ENCODE measurements around the gene SUN3.
"Not testable (repeated sequence)": the region's sequence is repeated elsewhere in the genome, so short reads cannot be mapped to it uniquely, and the experiment has no call there.

Gene SUN3

DNA sequence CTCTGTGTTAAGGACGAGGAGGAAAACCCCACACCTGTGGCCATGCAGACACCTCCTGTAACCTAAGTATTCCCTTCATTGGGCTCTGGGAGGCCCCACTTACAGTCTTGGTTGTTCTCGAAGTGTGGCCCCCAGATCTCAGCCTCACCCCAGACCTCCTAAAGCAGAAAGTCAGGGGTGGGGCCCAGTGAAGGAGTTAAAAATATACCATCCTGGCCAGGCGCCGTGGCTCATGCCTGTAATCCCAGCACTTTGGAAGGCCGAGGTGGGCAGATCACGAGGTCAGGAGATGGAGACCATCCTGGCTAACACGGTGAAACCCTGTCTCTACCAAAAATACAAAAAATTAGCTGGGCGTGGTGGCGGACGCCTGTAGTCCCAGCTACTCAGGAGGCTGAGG lies 86.3 kb downstream of the SUN3 start:
- not testable (repeated sequence) for DNase-seq

DNA sequence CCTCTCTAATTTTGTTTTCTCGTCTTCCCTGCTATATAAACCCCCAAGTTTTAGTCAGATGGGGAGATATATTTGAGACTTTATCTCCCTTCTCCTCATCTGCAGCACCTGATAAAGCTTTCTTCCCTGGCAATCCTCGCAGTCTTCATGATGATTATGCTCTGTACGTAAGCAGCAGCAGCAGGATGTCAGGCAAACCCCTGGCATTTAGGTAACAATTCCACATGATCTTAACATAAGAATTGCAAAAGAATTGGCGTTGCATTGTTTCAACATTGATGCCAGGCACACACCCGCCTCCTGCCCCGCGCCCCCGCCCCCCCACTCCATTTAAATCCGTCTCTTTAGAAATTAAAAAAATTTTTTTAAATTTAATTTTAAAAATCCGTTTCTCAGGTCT lies 86.8 kb downstream of the SUN3 start:
- no peak for DNase-seq

DNA sequence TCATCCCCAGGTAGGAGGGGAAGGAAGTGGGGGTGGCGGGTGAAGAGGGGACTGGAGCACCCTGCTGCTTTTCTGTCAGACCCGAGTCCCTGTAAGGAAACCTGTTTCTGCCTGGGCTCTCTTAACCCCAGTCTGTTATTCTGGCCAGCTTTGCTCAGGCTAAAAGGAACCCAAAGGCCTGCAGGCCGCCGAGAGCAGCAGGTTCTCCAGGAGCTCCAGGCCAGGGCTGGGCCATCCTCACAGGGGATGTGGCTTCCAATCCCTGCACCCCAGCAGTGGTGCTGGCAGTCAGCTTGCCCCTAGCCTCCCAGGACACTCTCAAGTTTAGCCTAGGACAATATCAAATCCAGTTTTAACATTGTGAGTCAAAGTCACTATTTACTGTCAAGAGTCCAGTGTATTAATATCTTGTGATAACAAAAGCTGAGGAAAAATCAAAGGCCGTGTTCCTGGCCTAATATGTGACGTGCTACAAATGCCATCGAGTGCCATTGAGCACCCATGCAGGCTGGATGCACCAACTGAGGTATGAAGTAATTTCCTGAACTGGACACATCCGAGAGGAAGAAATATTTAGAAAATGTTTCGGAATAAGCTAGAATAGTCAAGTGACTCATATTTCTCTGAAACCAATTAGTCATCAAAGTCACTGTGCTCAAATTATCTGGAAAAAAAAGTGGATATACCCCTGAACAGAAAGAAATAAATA lies 87.6 kb downstream of the SUN3 start:
- peak; percentile 31 for DNase-seq

DNA sequence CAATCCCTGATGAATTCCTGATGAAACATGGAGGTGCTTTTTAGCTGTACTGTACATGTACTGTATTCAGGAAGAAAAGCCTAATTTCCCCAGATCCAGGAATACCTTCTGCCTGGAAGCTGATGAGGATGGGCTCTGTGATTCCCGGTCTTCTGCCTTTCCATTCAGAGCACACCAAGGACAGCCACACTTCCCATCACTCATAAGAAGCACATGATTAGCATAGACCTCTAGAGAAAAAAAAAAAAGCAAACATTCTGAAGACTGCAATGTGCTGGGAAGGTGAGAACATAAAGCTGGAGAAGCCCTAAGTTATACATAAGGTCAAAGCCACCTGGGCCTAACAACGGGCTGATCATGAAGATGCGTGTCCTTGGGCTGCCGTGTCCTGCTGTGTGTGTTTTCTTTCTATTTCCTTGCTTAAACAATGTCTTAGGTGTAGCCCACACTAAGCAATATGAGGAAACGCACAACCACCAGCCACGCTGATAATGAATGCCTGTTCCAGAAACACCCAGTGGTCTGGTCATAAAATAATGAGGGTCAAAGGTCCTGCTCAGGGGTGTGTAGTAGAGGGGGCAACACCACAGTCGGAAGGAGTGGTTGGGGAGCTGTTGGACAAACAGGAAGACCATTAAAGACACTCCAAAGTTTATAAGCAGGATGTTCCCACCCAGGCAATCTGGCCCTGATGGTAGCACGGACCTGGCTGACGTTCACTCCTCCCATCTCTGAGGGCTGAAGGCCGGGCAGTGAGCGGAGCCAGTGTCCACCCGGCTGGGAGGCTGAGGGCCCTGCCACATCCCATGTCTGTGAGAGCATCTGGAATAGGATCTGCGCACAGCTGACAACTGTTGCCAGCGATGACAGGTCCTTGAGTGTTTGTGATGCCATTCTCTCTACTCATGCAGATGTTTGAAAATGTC lies 88.6 kb downstream of the SUN3 start:
- DNase-seq, result no peak

DNA sequence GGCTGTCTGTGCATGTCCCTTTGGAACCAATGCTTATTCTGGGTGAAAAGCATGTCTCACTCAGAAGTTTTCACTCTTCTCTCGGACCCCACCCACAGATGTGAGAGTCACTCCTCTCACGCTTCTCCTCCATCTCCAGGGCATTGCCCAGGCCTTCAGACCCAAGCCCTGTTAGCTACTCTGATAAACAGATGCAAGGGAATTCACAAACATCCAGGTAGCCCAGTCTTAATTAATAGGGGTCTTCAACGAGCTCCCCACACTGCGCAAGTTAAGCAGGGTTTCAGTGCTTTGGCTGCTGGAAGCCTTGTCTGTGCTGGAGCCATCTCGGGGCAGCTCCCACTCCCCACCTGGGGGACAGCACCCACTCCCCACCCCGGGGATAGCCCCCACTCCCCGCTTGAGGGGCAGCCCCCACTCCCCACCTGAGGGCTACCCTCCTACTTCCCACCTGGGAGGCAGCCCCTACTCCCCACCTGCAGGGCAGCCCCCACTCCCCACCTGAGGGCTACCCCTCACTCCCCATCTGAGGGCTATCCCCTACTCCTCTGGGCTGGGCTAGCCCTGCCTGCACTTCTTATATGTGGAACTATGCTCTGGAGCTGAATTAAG lies 89.4 kb downstream of the SUN3 start:
- no peak for DNase-seq

DNA sequence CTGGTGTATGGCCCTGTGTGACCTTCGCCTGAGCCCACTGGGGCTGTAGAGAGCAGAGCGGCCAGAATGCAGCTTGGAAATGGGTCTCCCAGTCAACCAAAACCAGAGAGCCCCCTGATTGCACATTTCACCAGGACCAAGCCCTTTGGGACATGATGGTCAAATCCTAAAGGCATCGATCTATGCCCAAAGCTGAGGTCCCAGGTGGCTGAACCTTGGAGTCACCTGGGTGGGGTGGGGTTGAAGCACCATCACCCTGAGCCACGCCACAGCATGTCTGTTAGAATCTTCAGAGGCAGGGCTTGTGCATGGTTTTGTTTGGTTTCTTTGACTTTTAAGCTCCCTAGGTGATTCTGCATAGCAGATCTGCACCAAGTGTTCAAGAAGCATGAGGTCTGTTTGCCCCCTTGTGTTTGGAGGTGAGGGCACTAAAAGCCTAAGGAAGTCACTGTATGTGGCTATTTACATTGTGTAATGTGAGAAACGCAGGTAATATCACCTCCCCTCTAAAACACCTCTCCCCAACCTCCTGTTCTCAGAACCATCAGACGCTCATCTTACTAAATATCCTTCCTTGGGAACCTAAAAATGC lies 90.2 kb downstream of the SUN3 start:
- no peak for DNase-seq

DNA sequence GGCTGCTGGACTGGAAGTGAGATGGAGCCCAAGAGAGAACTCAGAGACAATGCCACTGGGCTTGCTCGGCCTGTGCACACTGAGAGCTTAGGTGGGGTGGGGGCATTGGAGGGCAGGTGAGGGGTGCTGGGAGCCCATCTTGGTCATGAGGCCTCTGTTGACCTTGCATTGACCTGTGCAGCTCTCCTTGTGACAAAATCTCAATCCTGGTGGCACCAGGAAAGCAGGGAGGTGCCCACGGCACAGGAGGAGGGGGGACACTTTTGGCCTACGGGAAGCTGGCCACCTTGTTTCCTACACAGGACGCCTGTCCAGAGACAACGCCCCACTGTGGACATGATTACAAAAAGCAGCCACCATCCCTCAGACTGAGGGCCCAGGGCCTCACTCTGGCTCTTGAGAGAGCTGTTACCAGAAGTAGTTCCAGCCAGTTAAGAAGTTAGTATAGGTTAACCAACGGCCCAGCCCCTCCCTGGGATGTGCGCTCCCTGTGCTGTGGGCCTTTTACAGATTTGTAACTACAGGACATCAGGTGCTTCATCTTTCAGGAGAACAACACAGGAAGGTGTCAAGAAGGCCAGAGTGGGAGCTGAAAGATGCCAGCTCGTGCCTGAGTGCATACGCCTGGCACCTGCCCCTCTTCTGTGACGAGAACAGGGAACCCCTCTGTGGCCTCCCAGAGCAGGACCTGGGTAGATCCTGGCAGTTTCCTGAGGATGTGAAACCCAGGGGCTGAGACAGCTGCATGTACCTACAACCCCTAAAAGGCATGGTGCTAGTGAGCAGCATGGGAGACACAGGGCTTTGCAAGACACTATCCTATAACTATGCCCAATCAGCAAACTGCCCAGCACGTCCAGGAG lies 91.0 kb downstream of the SUN3 start:
- no peak for DNase-seq
